Measurements from ENCODE around the gene ZDHHC5. TPM values are rescaled to one million over a fixed set of nuclear protein-coding genes. Genes with fewer than 3 reads are reported as not detected.
"Not testable (repeated sequence)": the region's sequence is repeated elsewhere in the genome, so short reads cannot be mapped to it uniquely, and the experiment has no call there.

ZDHHC5 gene
- total and polyA plus RNA-seq, 2 of the 4 experiments (the other 2 are of a cell fraction): 19.4 to 45.7 TPM

- H2AK5ac ChIP-seq (ENCODE audit: low read depth, low read length); POLR2A ChIA-PET (ENCODE audit: unreplicated experiment); H3K4me2 ChIP-seq (ENCODE audit: low read depth, low read length); DNase-seq; H3K9me1 ChIP-seq (ENCODE audit: insufficient read depth, low read length); H3K9ac ChIP-seq (ENCODE audit: low read depth, low read length); H3K9me3 ChIP-seq (ENCODE audit: control insufficient read depth, insufficient read depth, low read length); H3K18ac ChIP-seq (ENCODE audit: low read depth, low read length); H4K5ac ChIP-seq (ENCODE audit: low read depth, low read length); CTCF ChIA-PET; H3K23ac ChIP-seq (ENCODE audit: low read depth, low read length); H2BK15ac ChIP-seq (ENCODE audit: low read depth, low read length); dilution Hi-C loops (cut with HindIII; ENCODE audit: low sequenced_read_pairs, unreplicated experiment); H4K91ac ChIP-seq (ENCODE audit: insufficient read depth, low read depth, low read length); H3K27ac ChIP-seq (ENCODE audit: insufficient read depth, low read length); H2BK5ac ChIP-seq (ENCODE audit: low read depth, low read length, poor library complexity, severe bottlenecking); H2BK120ac ChIP-seq (ENCODE audit: low read depth, low read length); H3K56ac ChIP-seq (ENCODE audit: extremely low read depth, insufficient read depth, low read length); in situ Hi-C loops (cut with MboI; ENCODE audit: low sequenced_read_pairs); H3K4ac ChIP-seq (ENCODE audit: low read depth, low read length); H3K4me3 ChIP-seq (ENCODE audit: insufficient read depth, low read depth, low read length); BruUV-seq (replicated peaks); H3K14ac ChIP-seq (replicated peaks; ENCODE audit: low read depth, low read length); H3K27me3 ChIP-seq (ENCODE audit: control insufficient read depth, insufficient read depth, low read length); H4K8ac ChIP-seq (ENCODE audit: low read depth in 2 of 2, low read length in 2 of 2); H2BK20ac ChIP-seq (ENCODE audit: low read depth, low read length); intact Hi-C loops (cut with micrococcal nuclease); ATAC-seq (ENCODE audit: low read depth); H3K4me1 ChIP-seq (ENCODE audit: control insufficient read depth, insufficient read depth, low read length); H2AK9ac ChIP-seq (replicated peaks; ENCODE audit: low read depth, low read length, poor library complexity); H2AFZ ChIP-seq (replicated peaks; ENCODE audit: low read length, poor library complexity): not testable (repeated sequence)
- H3K36me3 ChIP-seq (ENCODE audit: control insufficient read depth, insufficient read depth, low read length): peaks cover 17% of the 10 kb centered on the region
- H4K20me1 ChIP-seq (ENCODE audit: insufficient read depth, low read length): peaks cover 11% of the 10 kb centered on the region; the same call in 1 of the 2 replicates
- WGBS, 2 experiments (ENCODE audit: extremely low coverage in 2 of 2, insufficient read length in 1 of 2): no CpG with 5 or more reads among the region's 34 CpGs
- H3K79me1 ChIP-seq (ENCODE audit: low read depth in 1 of 2, low read length in 2 of 2): peaks cover 12 to 38% of the 10 kb centered on the region in 2 experiments
Measured at GRCh38 chr11:57716726-57717125, 48.8 kb downstream of the ZDHHC5 start.
